GM08714 (cell line): ENCODE measurements around the gene KRTAP3-3.

Experiments
- H3K4me3 ChIP-seq: fragments of 200-500 bp; sonication (Bioruptor generic); 2 replicates; pipeline ENCODE4 v1.5.1; 2014; ENCODE audit warnings: mild to moderate bottlenecking, low read length, inconsistent platforms
- ZNF274 ChIP-seq: IDR thresholded peaks from 2 replicates; pipeline ENCODE4 v1.6.1; 2012; ENCODE audit warnings: mild to moderate bottlenecking, low read depth, low read length

Gene KRTAP3-3

GRCh38 chr17:40958086-40958953 is 35.6 kb downstream of the KRTAP3-3 start:
- no peak for TF ChIP-seq ZNF274
- H3K4me3 ChIP-seq, result no peak overlapping the region

- TF ChIP-seq ZNF274, result no peak
- no peak overlapping the region for H3K4me3 ChIP-seq
These were observed 37.3 kb downstream of the KRTAP3-3 start for GRCh38 chr17:40956401-40957254.

GRCh38 chr17:40953881-40954280 is 40.1 kb downstream of the KRTAP3-3 start:
- no peak for TF ChIP-seq ZNF274
- H3K4me3 ChIP-seq, result no peak overlapping the region

GRCh38 chr17:40952661-40953060 is 41.3 kb downstream of the KRTAP3-3 start:
- no peak for TF ChIP-seq ZNF274
- H3K4me3 ChIP-seq, result no peak overlapping the region

- H3K4me3 ChIP-seq, result no peak overlapping the region
- no peak for TF ChIP-seq ZNF274
These were observed 41.8 kb downstream of the KRTAP3-3 start for GRCh38 chr17:40952154-40952553.

- H3K4me3 ChIP-seq, result no peak overlapping the region
- TF ChIP-seq ZNF274, result no peak
These were observed 42.8 kb downstream of the KRTAP3-3 start for GRCh38 chr17:40951011-40951622.

- no peak overlapping the region for H3K4me3 ChIP-seq
These were observed 43.8 kb downstream of the KRTAP3-3 start for GRCh38 chr17:40950176-40950575.

GRCh38 chr17:40949418-40949817 is 44.5 kb downstream of the KRTAP3-3 start:
- no peak overlapping the region for H3K4me3 ChIP-seq
- no peak for TF ChIP-seq ZNF274

More at GRCh38 chr17:40950176-40950575, 43.8 kb downstream of the KRTAP3-3 start:
- TF ChIP-seq ZNF274, result no peak

- no peak for TF ChIP-seq ZNF274
- no peak overlapping the region for H3K4me3 ChIP-seq
These were observed 46.0 kb downstream of the KRTAP3-3 start for GRCh38 chr17:40947929-40948328.

GRCh38 chr17:40945414-40945813 is 48.5 kb downstream of the KRTAP3-3 start:
- no peak overlapping the region for H3K4me3 ChIP-seq
- no peak for TF ChIP-seq ZNF274

- H3K4me3 ChIP-seq, result no peak overlapping the region
- TF ChIP-seq ZNF274, result no peak
These were observed 49.4 kb downstream of the KRTAP3-3 start for GRCh38 chr17:40944531-40944930.
